Astrocyte of the cerebellum (primary cell): ENCODE measurements around the gene DCC.

Experiments
- DNase-seq: peaks from one replicate; pipeline ENCODE4 v3.0.0-alpha.2; 2011; ENCODE audit warnings: low read depth
- H3K4me3 ChIP-seq: 2 replicates; pipeline ENCODE4 v1.5.1; 2011; ENCODE audit warnings: mild to moderate bottlenecking, low read depth, low read length, moderate library complexity
- CTCF ChIP-seq: IDR thresholded peaks from 2 replicates; pipeline ENCODE4 v1.5.1; 2012; ENCODE audit warnings: low read length, low read depth, moderate library complexity, mild to moderate bottlenecking; ENCODE audit errors: missing control alignments
- in situ Hi-C: cut with HindIII; loops from 2 replicates; pipeline ENCODE4 v1.10.0; 2017; ENCODE audit warnings: low sequenced_read_pairs

The DCC gene

GRCh38 chr18:53567929-53568574 is 1228.1 kb downstream of the DCC start:
- TF ChIP-seq CTCF, result peak; percentile 56
- H3K4me3 ChIP-seq, result no peak overlapping the region
- in situ Hi-C loops, result no loop called here
- peak; percentile 11 for DNase-seq
